ENCODE data around the gene SNTG2. TPM values are rescaled to one million over a fixed set of nuclear protein-coding genes. Genes with fewer than 3 reads are reported as not detected.
A peak's percentile ranks its signal among the peaks of the same experiment; 100 is the strongest.

Gene SNTG2
- total RNA-seq, 1 donor from 2014 or later: 11.8 TPM

- H3K4me3 ChIP-seq: no peak overlapping the region
- H3K9me3 ChIP-seq: no peaks in the 10 kb centered on the region
- H3K27ac ChIP-seq: peak overlapping the region; percentile 25
- intact Hi-C loops (cut with DNase I): no loop called here
- H3K27me3 ChIP-seq: no peaks in the 10 kb centered on the region
- TF ChIP-seq CTCF (IDR thresholded peaks at IDR 0.05): peak in 1 of 3 experiments; percentile 18
- no peak for TF ChIP-seq POLR2A (IDR thresholded peaks at IDR 0.05)
- DNase-seq (ENCODE audit: extremely low spot score in 2 of 2): no peak
- H3K36me3 ChIP-seq: no peaks in the 10 kb centered on the region
- no peaks in the 10 kb centered on the region for H3K4me1 ChIP-seq
Measured at GRCh38 chr2:1140389-1141003, 189.8 kb downstream of the SNTG2 start.

GRCh38 chr2:1141079-1141478, 190.4 kb downstream of the SNTG2 start:
- Histone ChIP-seq H3K4me3 (no peak overlapping the region), H3K27me3 (no peaks in the 10 kb centered on the region), H3K4me1 (no peaks in the 10 kb centered on the region), H3K27ac (peak overlapping the region; percentile 25), H3K9me3 (no peaks in the 10 kb centered on the region), H3K36me3 (no peaks in the 10 kb centered on the region)
- intact Hi-C loops (cut with DNase I): no loop called here
- TF ChIP-seq POLR2AphosphoS5 (IDR thresholded peaks at IDR 0.05; ENCODE audit: insufficient read depth in 1 of 2, low read depth in 1 of 2) (peak in 1 of 2 donors; percentile 82), POLR2A (IDR thresholded peaks at IDR 0.05) (no peak)
- DNase-seq (ENCODE audit: extremely low spot score in 2 of 2): no peak

GRCh38 chr2:1143129-1143528, 192.5 kb downstream of the SNTG2 start:
- no peaks in the 10 kb centered on the region for H3K9me3 ChIP-seq
- no peaks in the 10 kb centered on the region for H3K4me1 ChIP-seq
- H3K36me3 ChIP-seq: no peaks in the 10 kb centered on the region
- TF ChIP-seq POLR2A (IDR thresholded peaks at IDR 0.05) (no peak), CTCF (IDR thresholded peaks at IDR 0.05) (no peak), POLR2AphosphoS5 (IDR thresholded peaks at IDR 0.05; ENCODE audit: insufficient read depth in 1 of 2, low read depth in 1 of 2) (no peak)
- no peaks in the 10 kb centered on the region for H3K27me3 ChIP-seq
- no peak for DNase-seq (ENCODE audit: extremely low spot score in 2 of 2)
- H3K27ac ChIP-seq: no peak overlapping the region
- intact Hi-C loops (cut with DNase I): no loop called here
- H3K4me3 ChIP-seq: no peak overlapping the region

- DNase-seq (ENCODE audit: extremely low spot score in 2 of 2): no peak
- H3K27me3 ChIP-seq: no peaks in the 10 kb centered on the region
- TF ChIP-seq POLR2AphosphoS5 (IDR thresholded peaks at IDR 0.05; ENCODE audit: insufficient read depth in 1 of 2, low read depth in 1 of 2): no peak
- TF ChIP-seq POLR2A (IDR thresholded peaks at IDR 0.05): no peak
- TF ChIP-seq CTCF (IDR thresholded peaks at IDR 0.05): no peak
- no peak overlapping the region for H3K27ac ChIP-seq
- H3K4me1 ChIP-seq: no peaks in the 10 kb centered on the region
- no peak overlapping the region for H3K4me3 ChIP-seq
- H3K36me3 ChIP-seq: no peaks in the 10 kb centered on the region
- intact Hi-C loops (cut with DNase I): no loop called here
- no peaks in the 10 kb centered on the region for H3K9me3 ChIP-seq
Measured at GRCh38 chr2:1147873-1148612, 197.4 kb downstream of the SNTG2 start.

GRCh38 chr2:1150724-1151511, 200.3 kb downstream of the SNTG2 start:
- Histone ChIP-seq H3K4me1 (no peaks in the 10 kb centered on the region), H3K27me3 (no peaks in the 10 kb centered on the region), H3K4me3 (no peak overlapping the region), H3K27ac (no peak overlapping the region), H3K36me3 (no peaks in the 10 kb centered on the region), H3K9me3 (no peaks in the 10 kb centered on the region)
- intact Hi-C loops (cut with DNase I): no loop called here
- TF ChIP-seq CTCF (IDR thresholded peaks at IDR 0.05) (no peak), POLR2A (IDR thresholded peaks at IDR 0.05) (no peak), POLR2AphosphoS5 (IDR thresholded peaks at IDR 0.05; ENCODE audit: insufficient read depth in 1 of 2, low read depth in 1 of 2) (no peak)
- DNase-seq (ENCODE audit: extremely low spot score in 2 of 2): no peak
